Activated T-cell treated with anti-CD3 and anti-CD28 coated beads for 4 hours (primary cell): ENCODE results near the gene MNAT1.

Experiments
- DNase-seq: peaks from one replicate; pipeline ENCODE4 v3.0.0-alpha.2; 2020

MNAT1 gene

DNA sequence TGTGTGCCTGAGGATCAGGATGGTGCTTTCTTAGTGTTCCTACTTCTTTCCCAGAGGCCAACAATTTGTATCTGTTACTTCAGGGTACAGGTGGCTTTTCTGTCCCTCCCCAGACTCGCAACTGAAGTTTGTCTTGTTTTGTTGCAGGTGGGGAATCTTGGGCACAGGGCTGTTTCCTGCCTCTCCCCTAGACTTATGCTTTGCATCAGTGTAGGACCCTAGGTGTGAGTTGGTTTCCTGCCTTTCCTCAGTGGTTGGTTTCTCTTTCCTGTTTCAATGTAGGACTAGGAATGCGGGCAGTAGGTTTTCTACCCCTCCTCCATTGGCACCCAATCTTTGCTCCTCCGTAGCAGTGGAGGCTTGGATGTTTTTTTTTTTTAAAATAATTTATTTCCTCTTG, 159.3 kb downstream of the MNAT1 start:
- DNase-seq, result no peak

DNA sequence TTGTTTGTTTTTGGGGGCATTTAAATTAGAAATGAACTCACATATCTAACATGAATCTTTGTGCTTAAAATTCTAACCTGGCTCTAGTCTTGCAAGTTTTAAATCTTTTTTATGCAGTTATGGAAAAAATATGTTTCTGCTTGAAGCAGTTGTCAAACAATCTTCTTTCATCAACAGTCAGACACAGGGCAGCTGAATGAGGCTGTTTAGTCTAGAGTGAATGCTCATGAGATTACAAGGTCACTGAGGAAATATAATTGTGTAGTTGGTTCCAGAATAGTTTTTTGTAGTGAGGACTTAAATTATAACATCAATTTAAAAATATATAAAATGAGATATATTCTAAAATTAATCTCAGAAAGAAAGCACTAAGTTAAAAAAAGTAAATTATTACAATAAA, 169.8 kb downstream of the MNAT1 start:
- no peak for DNase-seq

DNA sequence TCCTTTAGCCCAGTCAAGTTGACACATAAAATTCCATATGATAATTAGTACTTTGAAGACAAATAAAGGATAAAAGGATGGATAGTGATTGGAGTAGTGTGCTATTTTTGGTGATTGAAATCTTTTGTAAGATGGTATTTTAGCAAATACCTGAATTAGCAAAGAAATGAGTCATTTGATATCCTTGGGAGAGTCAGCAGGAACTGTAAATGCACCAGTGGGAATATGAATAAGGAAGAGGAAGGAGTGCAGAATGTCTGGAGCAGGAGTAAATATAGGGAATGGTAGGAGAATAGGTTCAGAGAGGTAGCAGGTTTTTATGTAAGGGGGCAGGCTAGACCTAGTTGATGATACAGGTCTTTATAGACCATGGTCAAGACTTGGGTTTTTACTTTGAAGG, 171.4 kb downstream of the MNAT1 start:
- no peak for DNase-seq

DNA sequence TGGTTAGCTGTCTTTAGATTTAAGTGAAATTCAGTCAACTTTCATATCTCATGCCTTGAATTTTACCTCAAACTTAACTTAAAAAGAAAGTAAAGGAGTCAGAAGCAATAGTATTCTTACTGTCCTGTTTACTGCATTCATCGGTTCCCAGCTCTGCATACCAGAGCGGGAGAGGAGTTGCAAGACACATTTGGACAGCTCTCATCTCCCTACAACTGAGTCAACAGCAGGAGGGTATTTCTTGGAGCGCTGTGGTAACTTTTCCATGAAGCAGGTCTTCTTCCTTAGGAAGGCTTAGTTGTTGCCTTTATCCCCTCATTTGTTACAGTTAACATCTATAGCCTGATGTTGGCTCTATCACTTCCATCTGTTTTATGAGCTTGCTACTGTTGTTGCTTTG, 181.2 kb downstream of the MNAT1 start:
- no peak for DNase-seq

DNA sequence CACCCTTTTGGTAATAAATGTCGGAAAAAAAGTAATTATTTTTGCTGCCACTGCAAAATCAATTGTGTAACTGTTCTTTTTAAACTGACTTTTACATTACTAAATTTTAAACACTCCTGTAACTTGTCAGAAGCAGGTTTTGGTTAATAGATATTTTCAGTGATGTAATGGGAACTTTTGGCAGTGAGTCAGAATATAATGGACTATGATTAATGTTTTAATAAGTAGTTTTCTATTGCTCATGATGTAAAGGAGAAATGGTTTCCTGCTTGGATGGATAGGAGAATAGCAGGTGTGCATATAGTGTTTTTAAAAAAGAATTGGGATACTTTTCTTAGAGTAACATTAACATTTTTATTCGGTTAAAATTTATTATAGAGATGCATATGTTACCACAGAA, 187.5 kb downstream of the MNAT1 start:
- no peak for DNase-seq

DNA sequence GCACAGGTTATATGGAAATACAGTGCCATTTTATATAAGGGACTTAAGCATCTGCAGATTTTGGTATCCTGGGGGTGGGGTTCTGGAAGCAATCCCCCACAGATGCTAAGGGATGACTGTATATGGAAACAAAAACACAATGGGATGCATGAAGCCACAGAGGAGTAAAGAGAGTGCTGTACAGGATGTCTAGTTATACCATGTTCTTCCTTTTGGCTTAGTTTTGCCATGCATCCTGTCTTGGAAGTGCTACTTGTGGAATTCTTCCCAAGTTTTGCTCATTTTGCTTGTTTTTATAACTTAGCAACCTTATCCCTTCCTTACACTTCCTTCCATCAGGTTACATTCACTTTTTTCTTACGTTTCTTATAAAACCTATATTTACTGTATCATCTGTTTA, 190.7 kb downstream of the MNAT1 start:
- DNase-seq, result no peak

DNA sequence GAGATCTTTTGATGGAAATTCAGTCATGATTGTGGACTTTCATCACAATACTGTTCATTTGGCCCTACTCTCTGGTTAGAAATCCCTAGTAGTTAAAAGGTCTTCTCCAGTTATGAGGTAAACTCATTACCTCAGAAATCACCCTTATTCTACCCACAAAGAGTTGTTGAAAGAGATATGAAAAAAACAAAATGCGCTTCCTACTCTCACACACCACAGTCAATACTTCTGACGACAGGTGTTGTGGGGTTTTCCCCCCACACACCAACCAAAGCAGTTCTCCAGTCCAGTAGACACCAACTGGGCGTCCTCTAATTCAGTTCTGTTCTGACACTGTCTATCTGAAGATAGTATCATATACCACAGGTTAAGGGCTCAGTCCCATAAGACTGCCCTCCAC, 191.4 kb downstream of the MNAT1 start:
- no peak for DNase-seq

DNA sequence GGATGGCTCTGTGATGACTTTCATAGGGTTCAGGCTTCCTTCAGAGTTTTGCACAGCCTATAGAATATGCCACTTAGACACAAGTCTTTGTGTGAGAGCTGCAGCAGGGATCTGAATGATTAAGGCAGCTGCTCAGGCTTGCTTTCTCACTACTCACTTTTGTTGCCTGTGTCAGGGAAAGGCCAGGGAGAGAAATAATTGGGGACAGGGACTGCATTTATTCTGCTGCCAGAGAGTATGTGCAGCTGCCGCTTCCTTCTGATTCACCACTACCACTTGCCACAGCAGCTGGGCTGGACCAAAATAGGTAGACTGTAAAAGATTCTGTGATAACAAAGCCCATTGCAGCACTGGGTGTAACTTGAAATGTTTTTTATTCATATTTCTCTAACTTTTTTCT, 196.7 kb downstream of the MNAT1 start:
- DNase-seq, result no peak

DNA sequence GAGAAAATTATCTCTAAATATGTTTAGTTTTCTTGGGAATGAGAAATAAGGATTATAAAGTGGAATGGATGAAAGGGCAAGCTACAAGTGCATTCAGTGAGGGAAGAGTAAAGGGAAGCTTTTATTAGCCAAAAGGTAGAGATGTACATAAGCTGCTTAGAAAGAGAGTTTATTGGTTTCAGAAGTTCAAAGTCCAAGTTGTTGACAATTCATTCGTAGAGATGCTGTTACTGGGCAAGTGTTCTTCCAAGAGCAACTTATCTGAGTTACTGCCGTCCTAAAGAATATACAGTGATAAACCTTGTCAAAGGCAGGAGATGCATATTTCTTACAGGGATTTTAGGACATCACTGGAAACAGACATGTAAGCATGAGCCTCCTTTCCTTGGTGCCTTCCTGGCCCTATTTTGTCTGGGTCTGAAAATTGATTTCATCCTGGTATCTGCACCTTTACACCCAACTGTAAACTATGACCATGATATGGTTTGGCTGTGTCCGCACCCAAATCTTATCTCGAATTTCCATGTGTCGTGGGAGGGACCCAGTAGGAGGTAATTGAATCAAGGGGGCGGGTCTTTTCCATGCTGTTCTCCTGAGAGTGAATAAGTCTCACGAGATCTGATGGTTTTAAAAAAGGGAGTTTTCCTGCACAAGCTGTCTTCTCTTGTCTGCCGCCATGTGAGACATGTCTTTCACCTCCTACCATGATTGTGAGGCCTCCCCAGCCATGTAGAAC, 199.5 kb downstream of the MNAT1 start:
- DNase-seq, result no peak

DNA sequence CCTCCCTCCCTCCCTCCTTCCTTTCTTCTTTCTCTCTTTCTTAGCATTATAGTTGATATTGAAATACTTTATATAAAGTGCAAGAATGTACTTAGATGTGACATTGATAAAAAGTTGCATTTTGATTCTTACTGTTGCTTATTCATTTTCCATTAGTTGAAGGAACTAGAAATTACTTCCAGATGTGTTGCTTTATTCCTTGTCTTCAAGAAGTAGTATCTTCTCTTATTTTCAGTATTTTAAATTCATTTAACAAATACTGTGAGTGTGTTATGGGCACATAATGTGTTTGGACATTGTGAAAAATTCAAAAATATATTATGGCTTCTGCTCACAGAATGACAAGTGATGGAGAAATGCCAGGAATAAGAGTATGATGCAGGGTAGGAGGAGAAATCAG, 200.8 kb downstream of the MNAT1 start:
- DNase-seq, result no peak

DNA sequence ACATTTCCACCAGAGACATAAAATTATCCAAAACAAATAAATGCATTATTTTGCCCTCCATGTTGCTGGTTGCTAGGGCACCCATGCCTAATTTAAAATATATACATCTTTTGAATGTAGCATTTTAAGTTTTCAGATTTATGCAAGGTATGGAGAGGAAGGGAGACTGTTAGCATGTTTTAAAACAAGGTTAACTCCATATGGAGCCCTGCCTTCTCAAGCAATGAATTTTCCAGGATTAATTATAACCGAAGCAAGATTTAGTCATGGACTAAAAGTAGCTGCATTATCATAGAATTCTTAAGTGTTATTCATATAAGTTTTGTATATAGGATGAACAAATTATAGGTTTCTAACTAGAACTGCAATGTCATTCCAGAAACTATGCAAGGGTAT, 209.1 kb downstream of the MNAT1 start:
- DNase-seq, result no peak

DNA sequence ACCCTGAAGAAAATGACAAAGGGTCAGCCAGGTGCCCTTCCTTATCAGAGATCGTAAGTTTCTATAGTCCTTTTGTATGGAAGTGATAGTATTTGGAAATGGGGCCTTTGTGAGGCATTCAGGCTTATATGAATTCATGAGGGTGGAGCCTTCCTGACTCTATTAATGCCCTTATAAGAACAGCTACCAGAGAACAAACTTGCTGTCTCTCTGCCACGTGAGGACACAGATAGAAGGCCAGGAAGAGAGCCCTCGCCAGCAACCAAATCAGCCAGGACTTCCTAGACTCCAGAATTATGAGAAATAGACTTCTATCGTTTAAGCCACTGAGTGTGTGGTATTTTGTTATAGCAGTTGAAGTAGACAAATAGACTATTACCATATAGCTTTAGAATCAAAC, 209.6 kb downstream of the MNAT1 start:
- DNase-seq, result no peak

DNA sequence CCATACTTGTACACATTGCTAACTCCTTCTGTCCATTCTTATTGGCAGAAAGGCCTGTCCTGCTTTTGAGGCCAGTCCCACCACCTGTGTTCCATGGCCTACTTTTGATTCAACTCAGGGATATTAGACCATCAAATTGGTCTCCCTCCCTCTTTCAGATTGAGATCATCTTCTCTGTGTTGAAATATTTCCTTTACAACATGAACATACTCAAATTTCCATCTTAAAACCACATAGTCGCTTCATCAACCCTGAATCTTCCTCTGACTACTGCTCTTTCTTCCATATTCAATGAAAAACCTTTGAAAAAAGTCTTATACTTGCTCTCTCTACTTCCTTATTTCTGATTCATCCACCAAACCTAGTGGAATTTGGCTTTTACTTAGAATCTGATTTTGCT, 211.4 kb downstream of the MNAT1 start:
- DNase-seq, result no peak

DNA sequence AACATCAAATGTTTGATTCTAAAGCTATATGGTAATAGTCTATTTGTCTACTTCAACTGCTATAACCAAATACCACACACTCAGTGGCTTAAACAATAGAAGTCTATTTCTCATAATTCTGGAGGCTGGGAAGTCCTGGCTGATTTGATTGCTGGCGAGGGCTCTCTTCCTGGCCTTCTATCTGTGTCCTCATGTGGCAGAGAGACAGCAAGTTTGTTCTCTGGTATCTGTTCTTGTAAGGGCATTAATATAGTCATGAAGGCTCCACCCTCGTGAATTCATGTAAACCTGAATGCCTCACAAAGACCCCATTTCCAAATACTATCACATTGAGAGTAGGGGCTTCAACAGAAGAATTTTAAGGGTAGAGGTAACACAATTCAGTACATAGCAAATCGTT, 212.2 kb downstream of the MNAT1 start:
- DNase-seq, result no peak

DNA sequence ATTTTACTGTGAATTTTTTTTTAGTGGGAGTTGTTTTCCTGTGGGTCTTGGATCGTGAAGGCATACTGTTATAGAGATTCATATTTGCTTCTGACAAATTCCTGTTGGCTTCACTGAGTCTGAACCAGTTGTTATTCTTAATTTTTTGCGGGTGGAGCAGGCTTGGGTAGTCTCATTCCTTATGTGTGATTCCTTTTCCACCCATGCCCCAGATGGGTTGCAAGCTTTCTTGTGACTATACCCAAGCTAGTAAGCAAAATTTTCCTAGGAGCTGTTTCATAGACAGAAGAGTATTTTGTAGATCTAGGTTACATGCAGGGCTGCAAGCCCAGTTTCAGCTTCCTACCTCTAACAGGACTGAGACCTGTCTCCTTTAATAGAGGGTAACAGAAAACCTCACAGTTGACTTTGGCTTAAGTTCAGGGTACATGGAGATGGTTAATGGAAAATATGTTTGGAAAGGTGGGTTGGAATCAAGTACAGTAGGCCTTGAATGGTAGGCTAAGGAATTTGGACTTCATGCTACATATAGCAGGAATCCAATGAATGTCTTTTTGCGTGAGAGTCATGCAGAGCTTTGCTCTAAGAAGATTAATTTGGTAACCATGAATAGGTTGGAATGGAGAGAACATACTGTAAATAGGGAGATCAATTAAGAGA, 217.3 kb downstream of the MNAT1 start:
- DNase-seq, result no peak

DNA sequence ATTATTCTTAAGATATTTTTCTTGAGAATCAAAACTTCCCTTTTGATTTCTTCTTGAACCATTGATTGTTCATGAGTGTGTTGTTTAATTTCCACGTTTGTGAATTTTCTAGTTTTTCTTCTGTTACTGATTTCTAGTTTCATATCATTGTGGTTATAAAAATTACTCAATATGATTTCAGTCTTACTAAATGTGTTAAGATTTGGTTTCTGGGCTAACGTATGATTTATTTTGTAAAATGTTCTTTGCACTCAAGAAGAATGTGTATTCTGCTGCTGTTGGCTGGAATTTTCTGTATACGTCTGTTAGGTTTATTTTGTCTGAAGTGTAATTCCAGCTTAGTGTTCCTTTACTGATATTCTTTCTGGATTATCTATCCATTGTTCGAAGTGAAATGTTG, 221.6 kb downstream of the MNAT1 start:
- no peak for DNase-seq

DNA sequence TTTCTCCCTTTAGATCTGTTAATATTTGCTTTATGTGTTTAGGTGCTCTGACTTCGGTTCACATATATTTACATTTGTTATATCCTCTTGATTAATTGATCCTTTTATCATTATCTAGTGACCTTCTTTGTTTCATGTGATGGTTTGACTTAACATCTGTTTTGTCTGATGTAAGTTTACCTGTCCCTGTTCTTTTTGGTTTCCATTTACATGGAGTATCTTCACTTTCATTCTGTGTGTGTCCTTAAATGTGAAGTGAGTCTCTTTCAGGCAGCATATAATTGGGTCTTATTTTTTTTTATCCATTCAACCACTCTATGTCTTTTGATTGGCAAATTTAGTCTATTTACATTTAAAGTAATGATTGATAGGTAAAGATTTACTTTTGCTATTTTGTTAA, 222.1 kb downstream of the MNAT1 start:
- no peak for DNase-seq

DNA sequence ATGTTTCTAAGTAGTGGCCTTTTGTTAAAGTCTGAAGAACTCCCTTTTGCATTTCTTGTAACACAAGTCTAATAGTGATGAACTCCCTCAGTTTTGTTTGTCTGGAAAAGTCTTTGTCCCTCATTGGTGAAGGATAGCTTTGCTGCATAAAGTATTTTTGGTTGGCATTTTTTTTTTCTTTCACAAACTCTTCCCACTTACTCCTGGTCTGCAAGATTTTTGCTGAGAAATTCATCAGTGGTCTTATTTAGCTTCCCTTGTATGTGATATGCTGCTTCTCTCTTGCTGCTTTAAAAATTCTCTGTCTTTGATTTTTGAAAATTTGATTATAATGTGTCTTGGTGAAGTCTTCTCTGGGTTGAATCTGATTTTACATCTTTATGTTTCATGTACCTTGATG, 223.6 kb downstream of the MNAT1 start:
- DNase-seq, result no peak

DNA sequence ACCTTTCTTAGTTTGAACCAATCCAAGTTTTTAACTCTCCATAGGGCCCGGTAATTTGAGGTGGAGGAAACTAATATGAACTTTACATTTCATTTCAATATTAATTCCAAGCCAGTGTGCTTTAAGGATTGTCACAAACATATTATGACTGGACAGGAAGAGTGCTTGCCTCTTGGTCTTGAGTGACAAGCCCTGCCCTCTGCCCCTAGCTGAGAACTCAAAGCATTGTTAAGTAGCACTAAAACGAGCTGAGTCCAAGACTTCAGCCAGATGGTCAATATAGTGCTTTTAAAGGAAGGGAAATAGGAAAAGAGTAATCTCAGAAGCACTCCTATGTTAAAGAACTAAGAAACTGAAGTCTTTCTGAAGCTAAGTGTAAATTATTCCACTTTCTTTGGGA, 229.2 kb downstream of the MNAT1 start:
- DNase-seq, result no peak

DNA sequence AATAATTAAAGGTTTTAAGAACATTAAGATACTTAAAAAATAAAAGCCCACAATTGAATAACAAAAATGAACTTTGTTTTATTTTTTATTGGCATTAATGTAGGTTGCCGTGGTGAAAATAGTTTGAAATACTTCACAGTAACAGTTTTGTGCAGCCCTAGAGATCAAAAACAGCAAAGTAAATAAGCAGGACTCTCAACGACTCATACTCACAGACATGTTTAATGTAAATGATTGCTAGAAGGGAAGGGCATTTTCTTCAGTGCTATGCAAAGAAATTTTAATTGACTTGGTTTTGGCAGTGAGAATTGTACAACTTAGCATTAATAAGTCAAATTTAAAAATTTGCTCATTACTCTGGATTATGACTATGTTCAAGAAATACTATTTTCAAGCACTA, 230.3 kb downstream of the MNAT1 start:
- no peak for DNase-seq

DNA sequence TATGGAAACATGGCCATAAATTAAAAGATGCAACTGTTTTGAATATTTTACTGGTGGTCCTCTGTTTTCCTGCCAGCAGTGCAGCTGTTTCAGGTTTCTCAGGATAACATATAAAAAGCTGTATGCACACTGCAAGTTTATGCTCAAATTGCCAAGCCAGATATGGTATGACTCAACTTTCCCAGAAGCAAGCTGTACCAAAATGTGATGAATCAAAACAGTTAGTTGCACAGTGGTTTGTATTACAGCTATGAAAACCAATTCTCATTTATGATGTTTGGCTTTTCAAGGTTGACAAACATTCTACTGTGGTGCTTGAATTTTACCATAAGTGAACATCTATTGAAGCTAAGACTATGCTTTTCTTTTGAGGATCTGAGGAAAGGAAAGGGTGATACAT, 230.8 kb downstream of the MNAT1 start:
- no peak for DNase-seq

DNA sequence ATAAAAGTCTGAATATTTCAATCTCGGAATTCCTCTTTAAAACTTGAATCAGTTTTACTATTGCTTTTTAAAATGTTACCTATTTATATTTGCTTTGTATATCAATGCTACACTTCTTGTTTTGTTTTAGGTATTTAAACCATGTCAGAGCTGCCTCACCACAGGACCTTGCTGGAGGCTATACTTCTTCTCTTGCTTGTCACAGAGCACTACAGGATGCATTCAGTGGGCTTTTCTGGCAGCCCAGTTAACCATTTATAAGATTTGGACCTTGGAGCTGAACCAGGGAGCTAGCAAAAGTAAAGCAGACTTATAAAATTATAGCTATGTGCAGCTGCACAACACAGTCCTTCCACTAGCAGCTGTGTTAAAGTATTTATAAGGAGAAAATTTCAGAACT, 233.5 kb downstream of the MNAT1 start:
- no peak for DNase-seq

DNA sequence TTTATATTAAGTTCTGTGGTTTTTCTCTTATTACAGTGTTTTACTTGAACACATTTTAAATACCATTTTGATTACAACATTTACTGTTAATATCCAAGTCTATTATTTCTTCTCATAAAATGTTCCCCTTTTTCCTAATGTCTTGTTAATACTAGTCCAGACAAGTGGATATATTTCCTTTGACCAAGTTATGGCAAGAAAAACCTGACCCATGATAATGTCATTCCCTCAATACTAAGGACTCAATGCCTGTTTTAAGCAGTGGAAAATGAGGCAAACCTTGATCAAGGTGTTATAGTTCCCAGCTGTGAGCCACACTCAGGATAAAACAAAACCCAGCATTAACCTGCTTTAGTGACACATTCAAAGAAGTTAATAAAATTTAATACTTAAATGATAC, 234.1 kb downstream of the MNAT1 start:
- DNase-seq, result no peak

DNA sequence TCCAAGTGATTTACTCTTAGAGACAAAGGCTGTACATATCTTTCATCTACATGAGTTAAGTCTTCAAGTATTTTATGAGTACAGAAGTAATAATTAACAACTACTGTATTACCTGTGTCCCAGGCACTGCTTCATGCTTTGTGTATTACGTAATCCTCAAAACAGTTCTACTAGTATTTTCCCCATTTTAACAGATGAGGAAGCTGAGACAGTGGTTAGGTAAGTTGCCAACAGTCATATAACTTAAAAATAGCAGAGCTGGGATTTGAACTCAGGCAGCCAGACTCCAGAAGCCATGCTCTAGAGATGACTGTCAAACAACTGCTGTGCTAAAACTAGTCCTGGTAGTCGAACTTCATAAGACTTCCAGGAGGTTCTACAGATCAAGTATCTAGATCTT, 235.6 kb downstream of the MNAT1 start:
- no peak for DNase-seq

DNA sequence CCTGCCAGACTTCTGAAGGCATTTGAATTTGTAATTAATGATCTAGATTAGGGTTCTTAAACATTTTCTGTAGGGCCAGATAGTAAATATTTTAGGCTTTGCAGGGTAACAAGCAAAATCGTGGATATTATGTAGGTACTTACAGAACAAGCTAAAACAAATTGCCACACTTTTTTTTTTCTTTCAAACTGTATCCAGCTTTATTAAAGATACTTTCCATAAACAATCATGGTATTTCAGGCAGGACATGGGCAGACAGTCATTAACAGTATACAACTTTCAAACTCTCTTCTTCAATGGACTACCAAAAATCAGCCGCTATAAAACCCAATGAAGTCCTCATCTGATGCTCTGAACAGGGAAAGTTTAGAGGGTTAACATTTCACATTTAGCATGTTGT, 236.7 kb downstream of the MNAT1 start:
- DNase-seq, result no peak
